HG03571 (cell line): ENCODE results near the gene ASTN1.

Source experiments
- ATAC-seq: cut with Tn5 transposase; IDR thresholded peaks from one replicate; pipeline ENCODE4 v1.9.1; 2021; ENCODE audit not compliant: unreplicated experiment

Gene ASTN1

DNA sequence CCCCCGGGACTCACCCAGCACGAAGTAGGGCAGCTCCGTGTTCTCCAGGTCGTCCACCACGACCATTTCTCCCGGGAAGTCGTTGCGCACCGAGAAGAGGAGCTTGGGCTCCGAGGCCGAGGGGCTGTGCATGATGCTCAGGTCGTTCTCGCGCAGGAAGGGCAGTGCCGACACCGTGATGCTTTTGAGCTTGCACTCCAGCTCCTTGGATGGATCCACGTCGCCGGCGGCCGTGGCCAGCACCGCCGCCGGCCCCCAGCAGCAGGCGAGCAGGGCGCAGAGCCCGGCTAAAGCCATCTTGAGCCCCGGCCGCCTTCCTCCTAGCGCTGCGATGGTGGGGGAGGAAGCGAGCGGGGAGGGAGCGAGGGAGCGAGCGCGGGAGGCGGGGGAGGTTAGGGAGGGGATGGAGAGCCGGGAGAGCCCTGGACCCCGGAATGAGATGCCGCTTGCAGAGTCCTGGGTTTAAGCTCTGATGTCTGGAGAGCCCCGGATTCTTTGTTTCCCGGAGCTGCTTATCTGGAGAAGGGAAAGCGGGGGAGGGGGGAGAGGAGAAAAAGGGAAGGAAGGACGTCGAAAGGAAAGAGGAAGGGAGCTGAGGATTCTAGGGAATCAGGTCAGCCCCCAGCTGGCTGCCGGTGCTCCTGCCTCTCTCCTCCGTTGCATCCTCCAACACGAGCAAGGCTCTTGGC lies at the start of gene ASTN1:
Gene ASTN1, minus strand, starts transcription at position 333 of the 689 bp plus-strand sequence. Its CDS starts 36 bp downstream, at position 297.
- no peak for ATAC-seq

GRCh38 chr1:177211231-177211630 lies 46.7 kb upstream of the ASTN1 start:
- ATAC-seq, result no peak

DNA sequence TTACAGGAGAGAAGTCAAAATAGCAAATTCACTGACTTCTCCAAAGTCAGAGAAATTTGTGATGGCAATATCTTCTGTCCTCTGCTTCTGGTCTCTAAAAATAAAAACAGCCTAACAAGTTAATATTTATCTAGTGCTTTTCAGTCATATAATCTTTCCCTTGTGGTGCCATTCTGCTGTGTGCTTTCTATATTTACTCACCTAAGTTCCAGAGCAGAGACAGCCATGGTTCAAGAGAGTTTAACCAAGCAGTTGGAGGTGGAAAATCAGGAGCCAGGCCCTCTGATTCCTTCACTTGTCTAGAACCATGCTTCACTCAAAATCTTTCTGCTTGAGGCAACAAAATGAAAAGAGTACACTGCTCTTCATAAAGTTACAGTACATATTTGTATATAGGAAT lies 45.6 kb upstream of the ASTN1 start:
- no peak for ATAC-seq

DNA sequence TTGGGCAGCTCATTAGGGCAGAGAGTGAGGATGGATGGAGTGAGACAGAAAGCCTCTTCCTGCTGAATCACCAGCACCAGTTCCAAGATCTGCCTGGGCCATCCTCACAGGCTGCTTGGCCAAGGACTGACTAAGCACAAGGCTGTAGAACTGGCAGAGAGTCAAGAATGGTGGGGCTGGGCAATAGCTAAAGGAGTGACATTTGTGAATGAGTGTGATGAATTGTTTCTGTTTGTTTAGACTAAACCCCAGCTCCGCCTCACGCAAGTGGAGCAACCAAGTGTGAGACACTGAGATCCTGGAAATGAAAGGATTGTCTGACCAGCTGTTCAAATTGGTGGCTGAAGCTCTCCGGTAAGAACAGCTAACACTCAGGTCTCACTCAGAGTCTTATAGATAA lies 44.8 kb upstream of the ASTN1 start:
- ATAC-seq, result no peak

- ATAC-seq, result no peak
Observed at GRCh38 chr1:177208920-177209319, 44.4 kb upstream of the ASTN1 start.

- ATAC-seq, result no peak
Observed at GRCh38 chr1:177206831-177207355, 42.4 kb upstream of the ASTN1 start.

DNA sequence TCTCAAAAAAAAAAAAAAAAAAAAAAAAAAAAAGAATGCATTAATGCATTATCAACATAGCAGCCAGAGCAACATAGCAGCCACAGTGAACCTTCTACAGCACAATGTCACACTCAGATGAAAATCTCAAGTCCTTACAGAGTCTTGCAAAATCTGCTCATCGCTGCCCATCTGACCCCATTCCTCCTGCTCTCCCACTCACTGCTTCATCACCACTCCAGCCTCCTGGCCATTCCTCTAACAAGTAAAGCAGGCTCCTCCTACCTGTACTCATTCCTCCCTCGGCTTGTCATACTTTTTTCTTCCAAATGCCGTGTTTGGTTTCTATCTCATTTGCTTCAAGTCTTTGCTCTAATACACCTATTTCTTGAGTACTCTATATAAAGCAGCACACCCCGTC lies 35.8 kb upstream of the ASTN1 start:
- no peak for ATAC-seq

- no peak for ATAC-seq
Observed at GRCh38 chr1:177198243-177198642, 33.7 kb upstream of the ASTN1 start.

GRCh38 chr1:177190308-177190970 lies 25.9 kb upstream of the ASTN1 start:
- ATAC-seq, result no peak

DNA sequence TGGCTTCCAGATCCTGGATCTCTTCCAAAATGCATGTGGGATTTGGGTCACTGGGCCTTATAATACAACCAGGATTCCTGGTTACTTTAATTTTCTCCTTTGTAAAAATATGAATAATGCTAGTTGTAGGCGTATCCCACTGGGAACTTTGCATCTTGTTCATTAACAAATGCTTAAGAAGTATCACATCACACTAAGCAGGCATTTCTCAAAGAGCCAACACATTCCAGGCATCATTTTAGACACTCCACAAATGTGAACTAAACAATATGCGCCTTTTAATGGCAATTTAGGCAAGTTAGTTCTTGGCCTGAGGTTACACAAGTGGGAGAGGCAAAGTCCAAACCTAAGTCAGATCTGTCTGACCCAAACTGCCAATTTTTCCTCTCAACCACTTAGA lies 22.1 kb upstream of the ASTN1 start:
- no peak for ATAC-seq

GRCh38 chr1:177185209-177185608 lies 20.7 kb upstream of the ASTN1 start:
- ATAC-seq, result no peak

DNA sequence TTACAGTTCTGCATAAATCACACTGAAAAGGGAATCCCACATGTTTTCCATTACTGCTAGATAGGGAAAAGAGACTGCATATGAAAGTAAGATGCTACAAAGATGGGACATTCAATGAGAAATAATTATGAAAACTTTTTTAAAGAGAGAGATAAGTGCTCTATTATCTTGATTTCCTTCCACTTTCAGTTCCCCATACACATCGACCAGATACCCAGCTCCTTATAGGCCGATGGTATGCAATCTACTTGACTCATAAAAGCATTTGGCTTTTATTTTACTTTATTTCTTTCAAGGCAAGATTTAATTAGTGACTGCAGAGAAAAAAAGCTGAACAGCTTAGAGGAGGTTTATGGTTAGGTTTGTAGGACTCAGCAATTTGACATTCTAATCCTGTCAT lies 19.3 kb upstream of the ASTN1 start:
- ATAC-seq, result no peak

DNA sequence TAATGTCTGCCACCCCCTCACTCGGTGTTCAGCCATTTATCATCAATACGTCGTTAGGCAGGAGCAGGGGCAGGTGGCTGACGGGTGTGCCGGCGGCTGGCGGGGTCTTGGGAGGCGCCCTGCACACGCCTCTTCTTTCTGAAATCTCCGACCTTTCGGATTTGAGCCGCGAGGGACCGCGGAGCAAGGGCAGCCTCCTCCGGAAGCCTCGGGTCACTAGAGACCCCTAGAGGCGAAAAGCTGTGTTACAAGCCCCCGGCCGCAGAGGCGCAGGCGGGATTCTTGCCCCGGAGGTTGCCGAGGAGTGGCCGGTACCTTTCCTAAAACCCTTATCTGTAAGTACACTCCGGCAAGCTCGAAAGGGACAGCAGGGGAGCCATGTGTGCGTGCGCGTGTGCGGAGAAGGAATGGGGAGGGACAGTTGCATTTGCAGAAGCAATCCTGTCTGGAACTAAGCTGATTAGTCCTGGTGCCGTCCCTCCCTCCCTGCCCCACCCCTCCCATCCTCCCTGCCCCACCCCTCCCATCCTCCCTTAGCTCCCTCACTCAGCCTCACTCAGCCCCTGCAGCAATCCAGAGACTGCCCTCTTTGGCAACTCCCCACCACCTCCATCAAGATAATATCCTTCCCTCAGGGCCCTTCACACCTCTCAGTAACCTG lies 17.2 kb upstream of the ASTN1 start:
- ATAC-seq, result peak; percentile 91

GRCh38 chr1:177181280-177181630 lies 16.7 kb upstream of the ASTN1 start:
- ATAC-seq, result no peak

- ATAC-seq, result no peak
Observed at GRCh38 chr1:177174921-177175634, 10.6 kb upstream of the ASTN1 start.

- ATAC-seq, result no peak
Observed at GRCh38 chr1:177173976-177174375, 9.5 kb upstream of the ASTN1 start.

DNA sequence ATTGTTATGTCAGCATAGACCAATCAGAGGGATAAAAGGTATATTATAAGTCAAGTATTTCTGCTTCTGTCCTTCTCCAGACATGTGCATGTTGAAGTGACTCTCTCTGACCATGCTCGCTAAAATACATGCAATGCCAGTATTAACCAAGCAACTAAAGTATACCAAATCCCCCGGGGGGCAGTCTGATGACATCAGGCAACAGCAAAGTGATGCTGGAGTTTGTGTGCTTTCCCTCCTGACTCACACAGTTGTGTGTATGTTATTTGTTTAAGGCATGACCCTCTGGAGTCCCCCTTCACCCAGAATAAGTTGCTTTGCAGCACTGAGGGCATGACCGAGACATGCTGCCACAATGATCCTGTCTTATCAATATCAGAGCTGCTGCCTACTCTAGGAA lies 8.4 kb upstream of the ASTN1 start:
- no peak for ATAC-seq

DNA sequence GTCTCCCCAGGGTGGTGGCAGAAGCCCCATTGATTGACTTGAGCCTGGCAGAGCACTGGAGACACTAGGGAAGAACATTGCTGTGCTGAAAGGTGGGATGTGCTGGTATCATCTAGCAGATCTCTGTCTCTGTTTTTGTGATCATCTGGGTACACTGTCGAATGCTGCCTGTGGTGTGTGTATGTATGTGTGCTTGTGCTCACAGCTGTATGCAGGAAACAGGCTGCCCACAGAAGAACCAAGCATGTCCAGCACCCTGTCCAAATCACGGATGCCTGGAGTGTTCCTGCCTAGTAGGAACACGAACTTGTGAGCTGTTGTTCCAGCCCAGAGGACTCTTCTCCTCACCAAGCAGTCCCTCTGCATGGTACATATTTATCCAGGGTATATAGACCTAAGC lies 7.8 kb upstream of the ASTN1 start:
- no peak for ATAC-seq

DNA sequence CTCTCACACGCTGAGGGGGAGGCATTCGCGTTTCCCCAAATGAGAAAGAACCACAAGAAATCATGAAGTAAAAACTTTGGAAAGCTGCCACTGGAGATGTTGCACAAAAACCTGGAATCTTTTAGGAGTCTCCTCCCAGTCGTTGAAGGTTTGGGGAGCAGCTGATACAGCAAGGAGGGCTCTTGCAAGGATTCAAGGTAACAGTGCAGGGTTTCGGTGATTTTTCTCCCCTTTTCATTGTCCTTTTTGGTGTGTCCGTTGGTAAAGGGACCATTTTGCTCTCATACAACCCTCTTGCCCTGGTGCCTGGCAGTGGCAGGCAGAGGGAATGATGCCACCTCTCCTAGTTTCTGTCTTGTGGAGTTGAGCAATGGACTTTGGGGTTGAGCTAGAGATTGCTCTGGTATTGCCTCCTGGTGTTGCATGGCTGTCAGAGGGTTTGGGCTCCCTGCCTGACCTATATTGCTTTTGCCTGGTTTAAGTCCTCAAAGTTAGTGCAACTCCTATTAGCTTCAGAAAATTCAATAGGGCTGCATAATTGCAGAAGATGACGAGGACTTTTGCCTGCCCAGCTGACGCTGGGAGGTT lies 7.1 kb upstream of the ASTN1 start:
- ATAC-seq, result no peak

DNA sequence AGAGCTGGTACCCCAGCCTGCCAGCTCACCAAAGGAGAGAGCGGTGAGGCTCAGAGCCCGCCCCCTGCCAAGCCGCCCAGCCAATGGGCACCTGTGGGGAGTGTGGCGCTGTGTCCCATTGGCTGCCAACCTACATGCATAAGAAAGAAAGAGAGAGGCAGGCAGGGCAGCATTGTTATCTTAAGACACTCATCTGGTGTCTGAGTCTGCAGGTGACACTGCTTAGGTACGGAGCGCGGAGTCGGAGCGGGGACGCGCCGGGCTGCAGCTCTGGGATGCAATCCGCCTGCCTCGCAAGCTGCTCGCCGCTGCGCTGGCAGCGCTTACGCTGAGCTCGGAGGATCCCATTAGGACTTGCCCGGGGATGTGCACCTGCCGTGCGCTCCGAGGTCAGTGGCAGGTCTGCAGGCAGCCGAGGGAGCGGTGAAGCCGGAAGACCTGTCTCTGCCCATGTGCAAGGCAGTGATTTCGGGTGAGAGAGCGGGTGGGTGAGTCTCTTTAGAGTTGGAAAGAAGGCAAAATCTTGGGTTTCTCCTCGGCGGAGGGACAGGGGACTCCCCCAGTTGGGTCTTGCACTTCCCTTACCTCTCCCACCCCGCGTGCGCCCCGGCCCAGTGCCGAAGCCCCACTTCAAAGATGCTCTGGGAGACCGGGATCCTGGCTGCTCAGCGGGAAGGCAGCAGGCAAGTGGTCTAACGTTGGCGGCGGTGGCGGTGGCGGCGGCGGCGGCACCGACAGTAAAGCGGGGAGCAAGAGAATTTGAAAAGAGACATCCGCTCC lies 6.4 kb upstream of the ASTN1 start, which contains the start of gene BRINP2:
Gene BRINP2, plus strand, starts transcription at position 203 of the 780 bp plus-strand sequence. CDS start 58,919 bp downstream, outside the sequence.
- peak; percentile 55 for ATAC-seq
